Posterior cingulate gyrus (tissue), 11 donors: ENCODE measurements around the gene RAB37.

Source experiments
- DNase-seq, 10 donors: peaks; one replicate each; pipeline versions ENCODE4 v3.0.0 to v3.0.0-alpha.2; 2020 to 2021; ENCODE audit warnings: mixed read lengths in 3 of 10
- intact Hi-C: fragments of 100-400 bp; cut with DNase I; formaldehyde crosslinking; loops from one replicate; pipeline ENCODE4 v1.15.1; 2023

The RAB37 gene, protein sequence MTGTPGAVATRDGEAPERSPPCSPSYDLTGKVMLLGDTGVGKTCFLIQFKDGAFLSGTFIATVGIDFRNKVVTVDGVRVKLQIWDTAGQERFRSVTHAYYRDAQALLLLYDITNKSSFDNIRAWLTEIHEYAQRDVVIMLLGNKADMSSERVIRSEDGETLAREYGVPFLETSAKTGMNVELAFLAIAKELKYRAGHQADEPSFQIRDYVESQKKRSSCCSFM

DNA sequence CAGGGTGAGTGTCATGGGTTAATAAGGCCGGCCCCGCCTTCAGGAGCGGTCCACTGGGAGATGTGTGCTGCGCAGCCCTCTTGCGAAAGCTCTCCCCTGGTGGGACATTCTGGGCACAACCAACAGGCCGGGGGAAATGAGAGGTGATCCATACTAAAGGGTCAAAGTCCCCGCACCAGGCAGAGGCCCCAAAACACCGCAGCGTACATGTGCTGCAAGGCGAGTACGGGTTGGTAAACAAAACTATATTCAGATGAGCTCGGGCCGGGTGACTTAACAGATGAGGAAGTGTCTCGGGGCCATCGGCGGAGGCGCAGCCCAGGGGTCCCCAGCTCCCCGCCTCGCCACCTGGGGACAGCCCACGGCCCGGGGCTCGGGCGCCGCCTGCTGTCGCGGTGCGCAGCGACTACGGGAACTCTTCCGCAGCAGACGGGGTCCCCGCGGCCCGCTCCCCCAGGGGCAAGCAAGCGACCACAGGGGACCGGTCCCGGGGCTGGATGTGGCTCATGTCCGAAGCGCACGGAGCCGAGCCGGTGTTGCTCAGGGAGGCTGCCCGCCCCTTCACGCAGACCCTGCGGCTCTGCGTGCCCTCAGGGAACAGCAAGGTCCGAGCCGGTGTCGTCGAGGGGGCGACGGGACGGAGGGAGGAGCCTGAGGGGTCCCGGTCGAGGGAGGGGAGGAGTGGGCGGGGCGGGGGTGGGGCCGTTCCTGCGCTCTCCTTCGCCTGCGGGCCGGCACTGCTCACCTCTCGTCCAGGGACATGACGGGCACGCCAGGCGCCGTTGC, at the start of gene RAB37:
Gene RAB37 (plus strand): TSS at position 744 of the 786 bp plus-strand sequence. CDS start 17 bp downstream, at position 761.
- DNase-seq, result peak in 3 of 10 donors; percentile 61 to 83 (median 66)
- intact Hi-C loops, result loop anchor here (2.0 kb wide), 1 partner anchor 80 kb away; no protein-coding TSS in a partner anchor

- no peak for DNase-seq
- intact Hi-C loops, result no loop called here
These were observed 49.2 kb upstream of the RAB37 start for GRCh38 chr17:74687886-74688285.

DNA sequence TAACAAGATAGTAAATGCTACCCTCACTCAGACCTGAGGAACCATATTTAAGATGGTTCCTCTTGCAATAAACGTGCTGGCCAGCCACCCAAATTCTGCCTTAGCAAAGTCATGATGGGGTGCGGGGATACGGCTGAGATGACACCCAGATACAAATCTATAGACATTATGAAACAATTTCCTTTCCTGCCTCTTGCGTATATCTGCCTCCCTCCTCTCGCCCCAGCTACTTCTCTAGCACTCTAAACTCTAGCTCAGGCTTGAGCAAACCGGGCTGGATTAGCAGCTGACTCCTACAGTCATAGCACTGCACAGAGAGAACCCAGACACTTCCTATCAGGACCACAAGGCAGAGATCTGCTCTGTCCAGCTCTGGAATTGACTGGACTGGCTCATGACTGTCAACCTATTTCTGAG, 46.6 kb upstream of the RAB37 start:
- DNase-seq, result no peak
- intact Hi-C loops, result no loop called here

- intact Hi-C loops, result no loop called here
- no peak for DNase-seq
These were observed 45.9 kb upstream of the RAB37 start for GRCh38 chr17:74691151-74691550.

DNA sequence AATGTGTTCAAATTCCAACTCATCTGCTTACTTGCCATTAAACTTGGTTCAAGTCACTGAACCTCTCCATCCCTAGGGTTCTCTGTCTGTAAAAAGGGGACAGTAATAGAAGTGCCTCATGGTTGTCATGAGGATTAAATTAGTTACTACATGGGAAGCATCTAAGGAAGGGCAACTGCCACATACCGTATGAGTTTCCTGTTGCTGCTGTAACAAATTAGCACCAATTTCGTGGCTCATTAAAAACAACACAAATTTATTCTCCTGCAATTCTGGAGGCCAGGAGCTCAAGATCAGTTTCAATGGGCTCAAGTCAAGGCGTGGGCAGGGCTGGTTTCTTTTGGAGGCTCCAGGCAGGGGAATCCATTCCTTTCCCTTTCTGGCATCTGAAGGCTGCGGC, 43.0 kb upstream of the RAB37 start:
- DNase-seq, result no peak
- intact Hi-C loops, result no loop called here

DNA sequence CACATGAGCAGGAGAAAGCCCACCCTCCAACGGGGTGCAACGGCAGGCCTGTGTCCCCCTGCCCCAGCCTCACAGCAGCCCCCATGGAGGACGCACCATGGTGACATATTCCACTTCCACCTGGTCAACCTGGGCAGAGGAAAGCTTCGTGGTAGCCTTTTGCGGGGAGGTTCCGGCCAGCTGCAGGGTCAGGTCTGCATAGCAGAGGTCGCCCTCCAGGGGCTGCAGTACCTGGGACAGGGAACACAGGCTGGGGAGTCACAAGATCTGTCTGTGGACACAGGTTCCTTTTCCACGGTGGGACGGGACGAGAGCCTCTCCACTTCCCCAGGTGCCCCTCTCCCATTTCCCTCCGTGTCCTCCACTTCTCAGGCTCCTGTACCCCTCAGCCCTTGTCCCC, 41.4 kb upstream of the RAB37 start:
- intact Hi-C loops, result no loop called here
- DNase-seq, result peak in 1 of 10 donors; percentile 65

DNA sequence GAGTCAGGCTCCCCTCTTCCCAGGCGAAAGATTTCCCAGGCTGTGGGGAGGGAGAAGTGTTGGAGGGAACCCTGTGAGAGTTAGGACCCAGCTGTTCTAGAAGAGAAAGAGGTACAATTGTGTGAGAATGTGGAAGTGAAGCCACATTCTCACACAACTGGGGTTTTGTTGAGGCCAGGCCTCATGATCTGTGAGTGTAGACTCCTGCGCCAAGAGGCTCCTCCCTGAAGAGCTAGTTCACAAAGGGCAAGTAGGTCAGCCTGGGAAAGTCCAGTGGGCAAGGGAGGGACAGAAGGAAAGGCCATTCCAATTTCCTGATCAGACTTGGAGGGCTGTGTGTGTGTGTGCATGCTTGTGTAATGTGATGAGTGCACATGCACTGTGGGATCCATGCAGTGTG, 39.5 kb upstream of the RAB37 start:
- DNase-seq, result no peak
- intact Hi-C loops, result no loop called here

DNA sequence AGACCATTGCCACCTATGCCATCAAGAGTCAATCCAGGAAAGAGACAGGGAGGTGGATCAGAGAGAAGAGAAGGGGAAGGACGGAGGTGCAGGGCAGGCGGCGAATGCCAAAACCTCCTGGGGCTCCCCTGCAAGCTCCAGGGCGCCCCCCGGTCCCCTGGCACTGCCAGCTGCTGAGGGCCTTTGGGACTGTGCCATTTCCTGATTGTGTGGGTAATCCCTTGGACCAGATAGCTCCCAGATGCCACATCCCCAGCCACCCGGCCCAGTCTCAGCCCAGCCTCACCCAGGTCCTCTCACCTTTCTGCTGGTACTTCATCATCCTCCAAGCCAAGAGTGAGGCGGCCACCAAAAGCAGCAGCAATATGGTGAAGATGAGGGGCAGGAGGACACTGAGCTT, 39.0 kb upstream of the RAB37 start:
- peak in 1 of 10 donors; percentile 84 for DNase-seq
- intact Hi-C loops, result no loop called here

- intact Hi-C loops, result no loop called here
- peak in 1 of 10 donors; percentile 24 for DNase-seq
These were observed 37.8 kb upstream of the RAB37 start for GRCh38 chr17:74699236-74699635.

DNA sequence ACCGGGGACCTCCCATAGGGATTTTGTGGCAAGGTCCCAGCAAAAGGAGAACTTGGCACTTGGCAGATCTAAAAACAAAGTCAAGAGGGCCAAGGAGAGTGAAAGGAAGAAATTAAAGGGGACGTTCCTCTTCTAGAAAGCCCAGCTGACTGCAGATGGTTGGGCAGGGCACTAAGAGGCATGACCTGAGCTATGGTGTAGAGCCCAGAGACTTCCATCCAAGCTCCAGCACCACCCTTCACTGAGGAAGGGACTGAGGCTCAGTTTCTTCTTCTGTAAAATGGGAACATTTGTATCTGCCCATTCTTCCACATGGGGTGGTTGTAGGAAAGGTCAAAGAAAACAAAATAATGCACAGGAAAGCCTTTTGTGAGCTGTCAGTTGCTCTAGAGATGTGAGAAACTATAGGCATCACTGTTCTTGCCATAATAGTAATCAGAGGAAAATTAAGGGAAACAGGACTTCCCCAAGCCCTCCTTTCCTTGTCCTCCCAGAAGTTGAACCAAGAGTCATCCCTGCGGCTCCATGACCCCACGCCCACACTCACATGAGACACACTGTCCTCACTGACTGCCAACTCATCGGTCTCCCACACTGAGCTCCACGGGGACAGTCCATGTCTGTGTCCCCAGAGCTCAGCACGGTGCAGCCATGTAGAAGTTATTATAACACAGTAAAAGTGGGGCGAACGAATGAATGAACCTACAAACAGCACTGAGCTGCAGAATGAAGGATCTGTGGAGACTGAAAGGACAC, 34.8 kb upstream of the RAB37 start:
- intact Hi-C loops, result no loop called here
- peak in 1 of 10 donors; percentile 18 for DNase-seq

DNA sequence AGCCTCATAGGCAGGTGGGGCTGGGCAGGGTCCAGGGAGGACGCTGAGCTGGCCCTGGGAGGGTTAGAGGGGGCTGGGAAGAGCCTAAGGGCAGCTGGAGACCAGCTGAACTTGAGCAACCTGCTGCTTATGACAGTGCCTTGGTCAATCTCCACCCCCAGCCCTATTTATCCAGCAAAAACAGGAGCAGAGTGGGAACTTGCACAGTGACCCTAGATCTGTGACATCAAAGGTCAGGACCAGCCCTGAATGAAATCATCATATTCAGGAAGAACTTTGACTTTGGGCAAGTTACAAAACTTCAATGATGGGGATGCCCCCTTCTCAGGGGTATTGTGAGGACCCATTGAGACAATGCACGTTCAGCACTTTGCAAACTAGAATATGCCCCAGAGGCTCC, 33.7 kb upstream of the RAB37 start:
- intact Hi-C loops, result no loop called here
- DNase-seq, result no peak

DNA sequence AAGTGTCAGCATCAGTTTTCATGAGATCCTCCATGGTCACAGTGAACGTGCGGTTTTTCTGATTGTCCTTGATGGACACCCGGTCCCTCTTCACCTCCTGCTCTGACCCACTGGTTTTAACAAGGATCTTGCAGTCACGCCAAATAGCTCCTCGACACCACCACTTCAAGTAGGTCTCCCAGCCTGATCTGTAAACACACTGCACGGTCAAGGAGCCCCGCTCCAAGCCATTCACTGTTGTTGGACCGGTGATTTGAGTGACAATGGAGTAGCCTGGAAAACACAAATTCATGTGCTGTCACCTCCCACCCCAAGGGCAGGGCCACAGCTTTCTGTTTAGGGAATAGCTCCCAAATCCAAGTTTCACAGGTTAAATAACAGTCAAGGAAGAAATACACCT, 32.5 kb upstream of the RAB37 start:
- peak in 1 of 10 donors; percentile 55 for DNase-seq

DNA sequence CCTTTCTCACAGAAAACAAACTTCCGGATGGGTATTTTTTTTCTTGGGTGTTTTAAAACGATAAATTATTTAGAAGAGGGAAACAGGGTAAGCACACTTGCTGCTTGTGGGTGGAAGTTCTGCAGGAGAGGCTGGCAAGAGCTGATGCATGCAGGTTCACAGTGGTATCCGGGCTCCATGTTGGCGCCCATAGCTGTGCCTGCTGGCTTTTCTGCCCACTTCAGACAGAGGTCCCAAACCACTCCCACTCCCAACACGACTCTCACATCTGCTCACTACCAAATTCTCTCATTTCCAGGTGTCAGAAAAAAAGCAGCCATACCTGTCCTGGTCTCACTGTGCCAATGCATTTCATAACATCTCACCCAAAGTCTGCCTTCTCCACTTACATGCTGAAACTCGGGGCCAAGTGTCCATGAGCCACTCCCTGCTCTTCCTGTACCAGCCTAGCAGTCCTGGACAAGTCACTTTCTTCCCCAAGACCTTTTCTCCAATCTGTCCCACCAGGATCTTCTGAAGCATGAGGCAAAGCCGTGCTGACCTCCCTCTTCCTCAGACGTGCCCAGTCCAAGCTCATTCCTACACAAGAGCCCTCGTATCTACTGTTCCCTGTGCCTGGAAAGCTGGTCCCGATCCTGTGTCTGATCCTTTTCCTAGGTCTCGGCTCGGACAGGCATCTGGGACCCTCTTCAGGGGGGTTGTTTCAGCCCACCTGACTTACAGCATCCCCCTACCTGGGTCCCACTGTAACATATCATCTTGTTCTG, 25.8 kb upstream of the RAB37 start:
- DNase-seq, result peak in 1 of 10 donors; percentile 36

More for the DNA sequence above, 32.5 kb upstream of the RAB37 start:
- intact Hi-C loops, result no loop called here

DNA sequence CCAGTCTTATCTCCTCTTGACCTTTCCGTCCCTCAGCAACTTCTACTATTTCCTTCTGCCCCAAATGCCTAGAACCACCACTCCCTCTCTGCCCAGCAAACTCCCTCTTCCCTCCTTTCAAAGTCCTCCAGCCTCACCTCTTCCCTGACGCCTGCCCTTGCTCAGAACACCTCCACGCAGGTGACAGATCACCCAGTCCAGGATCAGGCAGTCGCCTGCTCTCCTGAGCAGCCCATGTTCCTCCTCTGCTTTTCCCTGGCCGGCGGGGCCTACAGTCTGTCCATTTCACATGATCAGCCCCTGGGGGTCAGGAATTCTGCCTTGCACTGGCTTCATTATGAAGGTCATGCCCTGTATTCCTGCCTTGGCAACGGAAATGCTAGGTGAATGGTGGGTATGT, 24.8 kb upstream of the RAB37 start:
- intact Hi-C loops, result no loop called here
- DNase-seq, result no peak

More for the DNA sequence above, 25.8 kb upstream of the RAB37 start:
- intact Hi-C loops, result no loop called here

DNA sequence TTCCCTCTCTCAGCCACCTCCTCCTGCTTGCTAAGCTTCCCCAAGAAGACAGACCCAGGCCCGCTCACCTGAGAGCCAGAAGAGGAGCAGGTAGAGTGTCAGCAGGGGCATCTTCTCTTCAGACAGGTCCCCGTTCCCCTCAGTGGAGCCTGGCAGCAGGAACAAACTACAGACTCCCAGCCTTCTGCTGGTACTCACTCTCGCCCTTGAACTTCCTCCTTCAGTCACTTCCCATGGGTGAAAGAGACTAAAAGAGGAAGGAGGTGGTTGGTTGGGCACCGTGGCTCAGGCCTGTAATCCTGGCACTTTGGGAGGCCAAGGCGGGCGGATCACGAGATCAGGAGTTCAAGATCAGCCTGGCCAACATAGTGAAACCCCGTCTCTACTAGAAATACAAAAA, 24.3 kb upstream of the RAB37 start, which contains the start of gene CD300LF:
Gene CD300LF (minus strand): TSS at position 168 of the 400 bp plus-strand sequence. CDS start 57 bp downstream, at position 111.
- peak in 1 of 10 donors; percentile 84 for DNase-seq
- intact Hi-C loops, result no loop called here

DNA sequence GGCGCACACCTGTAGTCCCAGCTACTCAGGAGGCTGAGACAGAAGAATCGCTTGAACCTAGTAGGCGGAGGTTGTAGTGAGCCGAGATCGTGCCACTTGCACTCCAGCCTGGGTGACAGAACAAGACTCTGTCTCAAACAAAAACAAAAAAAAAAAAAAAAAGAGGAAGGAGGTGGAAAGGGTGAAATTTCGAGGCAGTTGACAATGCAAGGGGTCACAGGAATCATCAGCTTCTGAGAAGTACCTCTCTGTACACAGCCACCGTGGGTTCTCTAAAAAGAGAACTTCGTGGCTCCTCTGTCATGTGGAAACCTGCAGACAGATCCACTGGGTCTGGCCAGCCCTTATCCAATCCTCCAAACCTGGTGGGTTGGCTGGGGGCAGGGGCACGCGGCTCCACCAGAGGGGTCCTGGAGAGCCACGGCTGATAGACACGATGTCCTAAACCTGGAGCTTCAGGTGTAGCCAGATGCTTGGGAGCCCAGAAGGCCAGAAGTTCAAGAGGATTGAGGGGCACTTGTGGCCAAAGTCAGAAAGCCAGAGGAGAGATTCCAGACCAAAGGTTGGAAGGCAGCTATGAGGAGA, 23.8 kb upstream of the RAB37 start:
- intact Hi-C loops, result no loop called here
- DNase-seq, result peak in 1 of 10 donors; percentile 36

- peak in 1 of 10 donors; percentile 18 for DNase-seq
- intact Hi-C loops, result no loop called here
These were observed 21.9 kb upstream of the RAB37 start for GRCh38 chr17:74715144-74715543.

- intact Hi-C loops, result no loop called here
- no peak for DNase-seq
These were observed 16.6 kb upstream of the RAB37 start for GRCh38 chr17:74720506-74720905.

- no peak for DNase-seq
- intact Hi-C loops, result no loop called here
These were observed 14.3 kb upstream of the RAB37 start for GRCh38 chr17:74722782-74723181.

- peak in 1 of 10 donors; percentile 64 for DNase-seq
These were observed 13.2 kb upstream of the RAB37 start for GRCh38 chr17:74723891-74724290.

More at GRCh38 chr17:74723891-74724290, 13.2 kb upstream of the RAB37 start:
- intact Hi-C loops, result no loop called here
